Measurements from ENCODE around the gene NGDN.

Gene NGDN

GRCh38 chr14:23523229-23524016 lies 53.9 kb downstream of the NGDN start:
- no peak for DNase-seq

- DNase-seq = no peak
These were observed 55.5 kb downstream of the NGDN start for GRCh38 chr14:23524954-23525353.

GRCh38 chr14:23525611-23526010 lies 56.1 kb downstream of the NGDN start:
- no peak for DNase-seq
